ENCODE measurements around the gene ACADS. TPM values are rescaled to one million over a fixed set of nuclear protein-coding genes. Genes with fewer than 3 reads are reported as not detected.

ACADS gene
- total and polyA plus RNA-seq, 2 of the 8 experiments (the other 6 are each of a cell fraction or from before 2014, with no cell fraction given) = 4.9 to 7.5 TPM

GRCh38 chr12:120712610-120713009, 13.0 kb upstream of the ACADS start (continued):
- TF ChIP-seq CHD7 (IDR thresholded peaks at IDR 0.05; ENCODE audit: insufficient replicate concordance, low read length) (no peak), SAP30 (IDR thresholded peaks at IDR 0.05; ENCODE audit: insufficient read depth, insufficient replicate concordance, low read length) (no peak), EP300 (IDR thresholded peaks at IDR 0.05; ENCODE audit: borderline replicate concordance in 1 of 2, low read depth in 2 of 2, low read length in 2 of 2) (no peak), CBX8 (IDR thresholded peaks at IDR 0.05; ENCODE audit: borderline replicate concordance, low read depth, low read length) (no peak), JUND (IDR thresholded peaks at IDR 0.05; ENCODE audit: low read length) (no peak), BCL11A (IDR thresholded peaks at IDR 0.05; ENCODE audit: low read depth in 2 of 2, low read length in 2 of 2) (no peak), EZH2 (IDR thresholded peaks at IDR 0.05; ENCODE audit: low read depth, low read length, severe bottlenecking) (no peak)
